Neural crest cell (in vitro differentiated cells): ENCODE measurements around the gene TCF19. TPM values are rescaled to one million over a fixed set of nuclear protein-coding genes. Genes with fewer than 3 reads are reported as not detected.
"Not testable (repeated sequence)": the region's sequence is repeated elsewhere in the genome, so short reads cannot be mapped to it uniquely, and the experiment has no call there.

ENCODE experiments used
- DNase-seq: peaks from one replicate; pipeline ENCODE4 v3.0.0; 2021; ENCODE audit warnings: low read depth, mixed read lengths, low spot score
- H3K27ac Mint-ChIP-seq: one replicate; pipeline ENCODE4 v1.8.0; 2021; ENCODE audit warnings: mild to moderate bottlenecking, mixed read lengths; ENCODE audit not compliant: unreplicated experiment
- H3K27me3 Mint-ChIP-seq: 2 replicates; pipeline ENCODE4 v1.8.0; 2021; ENCODE audit warnings: low read depth, mild to moderate bottlenecking, mixed read lengths
- H3K36me3 Mint-ChIP-seq: 2 replicates; pipeline ENCODE4 v1.8.0; 2021; ENCODE audit warnings: low read depth, mild to moderate bottlenecking, mixed read lengths
- H3K4me1 Mint-ChIP-seq: 2 replicates; pipeline ENCODE4 v1.8.0; 2021; ENCODE audit warnings: mixed read lengths
- H3K4me3 Mint-ChIP-seq: one replicate; pipeline ENCODE4 v1.8.0; 2021; ENCODE audit warnings: mild to moderate bottlenecking, mixed read lengths
- H3K9me3 Mint-ChIP-seq: 2 replicates; pipeline ENCODE4 v1.8.0; 2021; ENCODE audit warnings: mixed read lengths
- total RNA-seq: library from RNA; stranded (reverse); gene quantifications from 2 replicates; pipeline ENCODE4 v1.2.1, GENCODE V29; 2021
- TF ChIP-seq, protein P1 (sequence below): fragments of 200-600 bp; sonication (generic); conservative IDR thresholded peaks from 2 replicates; pipeline ENCODE4 v1.5.0; 2021; ENCODE audit warnings: antibody characterized with exemption, mild to moderate bottlenecking

TCF19 gene
- total RNA-seq, 1 donor from 2014 or later: 21.7 TPM

DNA sequence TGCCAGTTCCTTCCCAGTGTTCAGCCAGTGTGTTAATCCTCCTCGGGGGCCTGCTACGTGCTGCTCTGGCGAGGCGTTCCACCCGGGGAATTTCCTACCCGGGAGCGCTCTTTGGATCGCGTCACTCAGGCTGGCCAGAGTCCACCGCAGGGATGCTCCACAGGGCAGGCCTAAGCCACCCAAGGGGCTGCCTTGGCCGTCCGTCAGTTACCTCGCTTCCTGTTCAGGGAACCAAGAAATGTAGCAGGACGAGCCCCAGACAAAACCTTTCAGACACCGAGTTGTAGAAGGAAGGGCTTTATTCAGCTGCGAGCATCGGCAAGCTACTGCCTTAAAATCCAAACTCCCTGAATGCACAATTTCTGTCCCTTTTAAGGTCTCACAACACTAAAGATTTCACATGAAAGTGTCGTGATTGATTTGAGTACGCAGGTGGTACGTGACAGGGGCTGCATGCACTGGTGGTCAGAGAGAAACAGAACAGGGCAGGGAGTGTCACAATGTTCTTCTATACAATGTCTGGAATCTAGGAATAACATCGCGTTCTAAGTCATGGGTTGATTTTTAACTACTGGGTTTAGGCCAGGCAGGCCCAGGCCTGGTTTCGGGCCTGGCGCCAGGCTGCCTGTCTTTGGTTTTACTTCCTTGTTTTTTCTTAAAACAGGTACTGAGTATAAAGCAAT, 27.8 kb downstream of the TCF19 start:
- no peaks in the 10 kb centered on the region for H3K4me1 Mint-ChIP-seq
- no peaks in the 10 kb centered on the region for H3K27me3 Mint-ChIP-seq
- H3K9me3 Mint-ChIP-seq: no peaks in the 10 kb centered on the region
- peak overlapping the region; percentile 43 for H3K27ac Mint-ChIP-seq
- no peak for DNase-seq
- TF ChIP-seq, protein P1, sequence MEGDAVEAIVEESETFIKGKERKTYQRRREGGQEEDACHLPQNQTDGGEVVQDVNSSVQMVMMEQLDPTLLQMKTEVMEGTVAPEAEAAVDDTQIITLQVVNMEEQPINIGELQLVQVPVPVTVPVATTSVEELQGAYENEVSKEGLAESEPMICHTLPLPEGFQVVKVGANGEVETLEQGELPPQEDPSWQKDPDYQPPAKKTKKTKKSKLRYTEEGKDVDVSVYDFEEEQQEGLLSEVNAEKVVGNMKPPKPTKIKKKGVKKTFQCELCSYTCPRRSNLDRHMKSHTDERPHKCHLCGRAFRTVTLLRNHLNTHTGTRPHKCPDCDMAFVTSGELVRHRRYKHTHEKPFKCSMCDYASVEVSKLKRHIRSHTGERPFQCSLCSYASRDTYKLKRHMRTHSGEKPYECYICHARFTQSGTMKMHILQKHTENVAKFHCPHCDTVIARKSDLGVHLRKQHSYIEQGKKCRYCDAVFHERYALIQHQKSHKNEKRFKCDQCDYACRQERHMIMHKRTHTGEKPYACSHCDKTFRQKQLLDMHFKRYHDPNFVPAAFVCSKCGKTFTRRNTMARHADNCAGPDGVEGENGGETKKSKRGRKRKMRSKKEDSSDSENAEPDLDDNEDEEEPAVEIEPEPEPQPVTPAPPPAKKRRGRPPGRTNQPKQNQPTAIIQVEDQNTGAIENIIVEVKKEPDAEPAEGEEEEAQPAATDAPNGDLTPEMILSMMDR: no peak
- H3K36me3 Mint-ChIP-seq: no peaks in the 10 kb centered on the region
- no peak overlapping the region for H3K4me3 Mint-ChIP-seq

DNA sequence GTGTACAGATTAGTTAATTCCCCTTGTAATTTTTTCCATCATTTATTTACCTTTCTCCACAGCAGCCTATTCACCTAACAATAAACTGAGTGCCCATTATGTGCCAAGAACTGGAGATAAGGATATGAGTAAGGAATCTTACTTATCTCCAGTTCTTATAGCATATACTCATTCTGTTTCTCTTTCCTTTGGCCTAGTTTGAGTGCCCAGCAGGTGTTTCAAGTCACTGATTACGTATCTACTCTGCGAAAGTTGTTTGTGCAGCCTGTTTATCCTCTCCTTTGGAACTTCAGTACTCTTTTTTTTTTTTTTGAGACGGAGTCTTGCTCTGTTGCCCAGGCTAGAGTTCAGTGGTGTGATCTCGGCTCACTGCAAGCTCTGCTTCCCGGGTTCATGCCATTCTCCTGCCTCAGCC, 29.4 kb downstream of the TCF19 start:
- Mint-ChIP-seq H3K9me3 (no peaks in the 10 kb centered on the region), H3K4me1 (no peaks in the 10 kb centered on the region), H3K36me3 (no peaks in the 10 kb centered on the region), H3K27ac (no peak overlapping the region), H3K4me3 (no peak overlapping the region), H3K27me3 (no peaks in the 10 kb centered on the region)
- no peak for DNase-seq
- TF ChIP-seq, protein P1: no peak

DNA sequence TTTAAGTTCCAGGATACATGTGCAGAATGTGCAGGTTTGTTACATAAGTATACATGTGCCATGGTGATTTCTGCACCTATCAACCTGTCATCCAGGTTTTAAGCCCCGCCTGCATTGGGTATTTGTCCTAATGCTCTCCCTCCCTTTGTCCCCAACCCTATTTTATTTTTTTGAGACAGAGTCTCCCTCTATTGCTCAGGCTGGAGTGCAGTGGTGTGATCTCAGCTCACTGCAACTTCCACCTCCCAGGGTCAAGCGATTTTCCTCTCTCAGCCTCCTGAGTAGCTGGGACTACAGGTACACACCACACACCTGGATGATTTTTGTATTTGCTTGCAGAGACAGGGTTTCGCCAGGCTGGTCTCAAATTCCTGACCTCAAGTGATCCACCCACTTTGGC, 30.8 kb downstream of the TCF19 start:
- H3K9me3 Mint-ChIP-seq, H3K4me1 Mint-ChIP-seq, H3K27ac Mint-ChIP-seq, DNase-seq, H3K27me3 Mint-ChIP-seq, H3K36me3 Mint-ChIP-seq, H3K4me3 Mint-ChIP-seq: not testable (repeated sequence)

DNA sequence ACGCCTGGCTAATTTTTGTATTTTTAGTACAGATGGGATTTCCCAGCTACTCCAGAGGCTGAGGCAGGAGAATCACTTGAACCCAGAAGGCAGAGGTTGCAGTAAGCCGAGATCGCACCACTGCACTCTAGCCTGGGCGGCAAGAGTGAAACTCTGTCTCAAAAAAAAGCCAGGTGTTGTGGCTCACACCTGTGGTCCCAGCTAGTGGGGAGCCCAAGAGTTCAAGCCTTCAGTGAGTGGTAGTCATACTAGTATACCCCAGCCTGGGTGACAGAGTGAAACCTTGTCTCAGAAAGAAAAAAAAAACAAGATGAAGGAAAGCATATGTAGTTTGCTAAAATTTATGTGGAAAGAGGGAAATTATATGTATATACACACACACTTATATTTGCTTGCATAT, 32.1 kb downstream of the TCF19 start:
- no peaks in the 10 kb centered on the region for H3K27me3 Mint-ChIP-seq
- H3K36me3 Mint-ChIP-seq: no peaks in the 10 kb centered on the region
- no peaks in the 10 kb centered on the region for H3K4me1 Mint-ChIP-seq
- no peak overlapping the region for H3K4me3 Mint-ChIP-seq
- TF ChIP-seq, protein P1: no peak
- no peak for DNase-seq
- H3K9me3 Mint-ChIP-seq: no peaks in the 10 kb centered on the region
- H3K27ac Mint-ChIP-seq: no peak overlapping the region

DNA sequence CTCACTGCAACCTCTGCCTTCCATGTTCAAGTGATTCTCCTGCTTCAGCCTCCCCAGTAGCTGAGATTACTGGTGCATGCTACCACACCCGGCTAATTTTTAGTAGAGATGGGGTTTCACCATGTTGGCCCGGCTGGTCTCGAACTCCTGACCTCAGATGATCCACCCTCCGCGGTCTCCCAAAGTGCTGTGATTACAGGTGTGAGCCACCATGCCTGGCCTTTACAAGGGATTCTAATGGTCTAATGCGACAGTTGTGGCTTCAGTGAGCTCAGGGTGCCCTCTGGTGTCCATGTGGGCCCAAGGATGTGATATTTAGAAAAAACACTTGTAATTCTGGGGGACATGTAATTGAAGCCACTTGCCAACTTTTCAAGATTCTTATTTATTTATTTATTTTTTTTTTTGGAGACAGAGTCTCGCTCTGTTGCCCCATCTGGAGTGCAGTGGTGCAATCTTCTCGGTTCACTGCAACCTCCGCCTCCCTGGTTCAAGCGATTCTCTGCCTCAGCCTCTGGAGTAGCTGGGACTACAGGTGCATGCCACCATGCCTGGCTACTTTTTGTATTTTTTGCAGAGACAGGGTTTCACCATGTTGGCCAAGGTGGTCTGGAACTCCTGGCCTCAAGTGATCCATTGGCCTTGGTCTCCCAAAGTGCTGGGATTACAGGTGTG, 34.2 kb downstream of the TCF19 start:
- TF ChIP-seq, protein P1: peak; percentile 73
- DNase-seq: peak; percentile 57
- H3K27ac Mint-ChIP-seq, H3K4me1 Mint-ChIP-seq, H3K27me3 Mint-ChIP-seq, H3K36me3 Mint-ChIP-seq, H3K9me3 Mint-ChIP-seq: not testable (repeated sequence)
- peak overlapping the region; percentile 9 for H3K4me3 Mint-ChIP-seq

DNA sequence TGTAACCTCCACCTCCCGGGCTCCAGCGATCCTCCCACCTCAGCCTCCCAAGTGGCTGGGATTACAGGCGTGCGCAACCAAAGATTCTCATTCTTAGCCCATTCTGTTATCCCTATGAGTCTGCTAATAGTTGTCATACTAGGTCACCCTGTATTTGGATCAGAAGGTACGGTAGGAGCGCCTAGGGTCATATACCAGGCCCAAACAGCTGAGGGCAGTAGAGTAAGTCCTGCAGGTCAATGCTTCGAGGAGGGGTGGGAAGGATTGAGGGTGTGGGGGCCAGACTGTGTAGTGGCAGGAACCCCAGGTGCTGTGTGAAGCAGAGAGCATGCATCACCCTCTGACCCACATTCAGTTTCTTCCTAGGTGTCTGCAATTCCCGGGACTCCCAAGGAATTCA, 34.8 kb downstream of the TCF19 start:
- Mint-ChIP-seq H3K36me3 (no peaks in the 10 kb centered on the region), H3K27ac (no peak overlapping the region), H3K27me3 (no peaks in the 10 kb centered on the region), H3K4me3 (no peak overlapping the region), H3K4me1 (peaks cover 8% of the 10 kb centered on the region), H3K9me3 (no peaks in the 10 kb centered on the region)
- no peak for DNase-seq
- TF ChIP-seq, protein P1: no peak
